K562 (cell line): ENCODE results near the gene CMTM4. TPM values are rescaled to one million over a fixed set of nuclear protein-coding genes. Genes with fewer than 3 reads are reported as not detected.
A peak's percentile ranks its signal among the peaks of the same experiment; 100 is the strongest.

Experiments used
- BRD4 ChIP-seq: fragments of 200-600 bp; sonication (generic); IDR thresholded peaks from 2 replicates; pipeline ENCODE4 v1.6.1; 2017; ENCODE audit warnings: inconsistent platforms
- CXXC5 ChIP-seq: fragments of 250-450 bp; sonication (Bioruptor Pico); IDR thresholded peaks from 2 replicates; pipeline ENCODE4 v1.8.0; 2022; ENCODE audit warnings: inconsistent platforms, mild to moderate bottlenecking, moderate library complexity
- E2F1 ChIP-seq: sonication (generic); formaldehyde crosslinking; IDR thresholded peaks from 2 replicates; pipeline ENCODE4 v1.8.1; 2023; ENCODE audit warnings: mild to moderate bottlenecking, missing genetic modification reagents, moderate library complexity
- EHMT2 ChIP-seq: fragments of 450-650 bp; IDR thresholded peaks from 2 replicates; pipeline ENCODE4 v1.6.1; 2018; ENCODE audit warnings: antibody characterized with exemption
- EZH2 ChIP-seq: IDR thresholded peaks from 2 replicates; pipeline ENCODE4 v1.6.1; 2012; ENCODE audit warnings: low read depth, mild to moderate bottlenecking, inconsistent platforms, low read length, borderline replicate concordance
- GATAD2B ChIP-seq: fragments of 450-650 bp; IDR thresholded peaks from 2 replicates; pipeline ENCODE4 v1.6.1; 2017; ENCODE audit warnings: mild to moderate bottlenecking, borderline replicate concordance
- HIVEP1 ChIP-seq: fragments of 250-450 bp; sonication (Bioruptor Pico); IDR thresholded peaks from 2 replicates; pipeline ENCODE4 v1.4.0; 2020; ENCODE audit warnings: mild to moderate bottlenecking
- HNRNPL ChIP-seq: fragments of 200-400 bp; formaldehyde crosslinking; IDR thresholded peaks from 2 replicates; pipeline ENCODE4 v1.6.1; 2017; ENCODE audit warnings: low read depth, mild to moderate bottlenecking, low read length
- KDM5B ChIP-seq: fragments of 200-600 bp; sonication (generic); IDR thresholded peaks from 2 replicates; pipeline ENCODE4 v1.6.1; 2012; ENCODE audit warnings: low read depth, mild to moderate bottlenecking, moderate library complexity, low read length, control low read depth, inconsistent platforms; ENCODE audit not compliant: insufficient replicate concordance
- L3MBTL2 ChIP-seq: fragments of 450-650 bp; IDR thresholded peaks from 2 replicates; pipeline ENCODE4 v1.6.1; 2016; ENCODE audit warnings: mild to moderate bottlenecking, moderate library complexity
- MAFF ChIP-seq: IDR thresholded peaks from 2 replicates; pipeline ENCODE4 v1.6.1; 2012; ENCODE audit warnings: low read length, improper control_type of control experiment
- MBD2 ChIP-seq: sonication (generic); IDR thresholded peaks from 2 replicates; pipeline ENCODE4 v1.6.1; 2016; ENCODE audit warnings: low read depth, borderline replicate concordance
- NFE2L1 ChIP-seq: fragments of 450-650 bp; IDR thresholded peaks from 2 replicates; pipeline ENCODE4 v1.6.1; 2016; ENCODE audit warnings: missing genetic modification characterization, low read depth, mild to moderate bottlenecking, missing compliant biosample characterization, moderate library complexity, borderline replicate concordance
- NFIX ChIP-seq: fragments of 250-450 bp; sonication (Bioruptor Pico); IDR thresholded peaks from 2 replicates; pipeline ENCODE4 v1.4.0; 2020; ENCODE audit warnings: low read depth, mild to moderate bottlenecking, moderate library complexity
- NR2F6 ChIP-seq: fragments of 450-650 bp; formaldehyde crosslinking; IDR thresholded peaks from 2 replicates; pipeline ENCODE4 v1.4.0; 2020; ENCODE audit warnings: mild to moderate bottlenecking
- PATZ1 ChIP-seq: fragments of 250-450 bp; sonication (Bioruptor Pico); IDR thresholded peaks from 2 replicates; pipeline ENCODE4 v1.5.0; 2020; ENCODE audit warnings: mild to moderate bottlenecking, borderline replicate concordance
- PHF21A ChIP-seq: fragments of 450-650 bp; IDR thresholded peaks from 2 replicates; pipeline ENCODE4 v1.6.1; 2017; ENCODE audit warnings: low read depth, borderline replicate concordance
- PTRF ChIP-seq: fragments of 450-650 bp; IDR thresholded peaks from 2 replicates; pipeline ENCODE4 v1.6.1; 2016; ENCODE audit warnings: mild to moderate bottlenecking, missing genetic modification characterization, missing compliant biosample characterization
- RAD51 ChIP-seq: fragments of 450-650 bp; IDR thresholded peaks from 2 replicates; pipeline ENCODE4 v1.7.1; 2016; ENCODE audit warnings: low read depth, mild to moderate bottlenecking, borderline replicate concordance
- RFX5 ChIP-seq: IDR thresholded peaks from 2 replicates; pipeline ENCODE4 v1.6.1; 2011; ENCODE audit warnings: low read depth, mild to moderate bottlenecking, improper control_type of control experiment, low read length
- SMAD4 ChIP-seq: fragments of 250-450 bp; sonication (Bioruptor Pico); conservative IDR thresholded peaks from 2 replicates; pipeline ENCODE4 v1.8.0; 2021; ENCODE audit warnings: inconsistent platforms, mild to moderate bottlenecking, moderate library complexity
- TEAD2 ChIP-seq: fragments of 450-650 bp; IDR thresholded peaks from 2 replicates; pipeline ENCODE4 v1.6.1; 2016; ENCODE audit warnings: missing genetic modification characterization, control low read depth, missing compliant biosample characterization
- U2AF2 ChIP-seq: fragments of 200-400 bp; formaldehyde crosslinking; optimal IDR thresholded peaks from 2 replicates; pipeline ENCODE3; 2017; ENCODE audit warnings: low read depth, mild to moderate bottlenecking, low read length
- ZBED1 ChIP-seq: IDR thresholded peaks from 2 replicates; pipeline ENCODE4 v1.6.1; 2014
- ZNF121 ChIP-seq: sonication (generic); formaldehyde crosslinking; conservative IDR thresholded peaks from 2 replicates; pipeline ENCODE4 v1.8.0; 2022; ENCODE audit warnings: missing genetic modification reagents
- ZNF224 ChIP-seq: sonication (generic); formaldehyde crosslinking; IDR thresholded peaks from 2 replicates; pipeline ENCODE4 v1.8.0; 2022; ENCODE audit warnings: mild to moderate bottlenecking, missing genetic modification reagents
- ZNF23 ChIP-seq: fragments of 250-450 bp; sonication (Bioruptor Pico); IDR thresholded peaks from 2 replicates; pipeline ENCODE4 v1.4.0; 2020; ENCODE audit warnings: mild to moderate bottlenecking
- ZNF311 ChIP-seq: fragments of 250-450 bp; sonication (Bioruptor Pico); IDR thresholded peaks from 2 replicates; pipeline ENCODE4 v1.4.0; 2020; ENCODE audit warnings: mild to moderate bottlenecking, moderate library complexity
- ZNF324 ChIP-seq: fragments of 250-450 bp; sonication (Bioruptor Pico); IDR thresholded peaks from 2 replicates; pipeline ENCODE4 v1.4.0; 2020; ENCODE audit warnings: mild to moderate bottlenecking
- ZNF511 ChIP-seq: sonication (generic); formaldehyde crosslinking; IDR thresholded peaks from 2 replicates; pipeline ENCODE4 v1.8.0; 2022; ENCODE audit warnings: mild to moderate bottlenecking, missing genetic modification reagents
- polyA plus RNA-seq, 8 experiments: library from polyadenylated mRNA; depleted of rRNA in 4 of 8; stranded (reverse) in 5 of 8; unstranded in 3 of 8; fragments of >200 nt; fragmentation: Nextera tagmentation in 2 of 8; fragmentation: Illumina TruSeq in 1 of 8; extraction: Ambion mirVana in 2 of 8; extraction: Trizol in 1 of 8; gene quantifications; 2 replicates each; pipeline versions ENCODE4 v1.2.1 to v1.2.3, GENCODE V29; 2011 to 2014; ENCODE audit warnings: inconsistent platforms in 1 of 8, missing spikeins in 1 of 8
- total RNA-seq, 7 experiments: library from RNA; depleted of rRNA in 6 of 7; stranded (reverse); fragments of >200 nt in 6 of 7; fragmentation: Illumina TruSeq in 2 of 7; extraction: Trizol in 2 of 7; gene quantifications; 2 replicates each; pipeline versions ENCODE4 v1.2.1 to v1.2.3, GENCODE V29; 2011 to 2021; ENCODE audit warnings: low replicate concordance in 1 of 7

CMTM4 gene
- total and polyA plus RNA-seq, 9 of the 15 experiments (the other 6 are each of a cell fraction or from before 2014, with no cell fraction given): 2.0 to 21.3 (median 12.5) TPM

- TF ChIP-seq PATZ1 (CRISPR knock-in tag): no peak
- no peak for TF ChIP-seq EHMT2
- TF ChIP-seq ZNF324 (CRISPR knock-in tag): no peak
- no peak for TF ChIP-seq RFX5
- TF ChIP-seq SMAD4: peak; percentile 97
- no peak for TF ChIP-seq HNRNPL
- TF ChIP-seq ZNF121 (CRISPR knock-in tag): no peak
- no peak for TF ChIP-seq ZNF311
- 0 out of 2 replicates have a peak, but pooled peaks have one; percentile 68 for TF ChIP-seq ZBED1
- no peak for TF ChIP-seq TEAD2 (tag)
- peak; percentile 65; the same call in 1 of the 2 replicates for TF ChIP-seq MBD2
- no peak for TF ChIP-seq ZNF511 (CRISPR knock-in tag)
- no peak for TF ChIP-seq GATAD2B
- no peak for TF ChIP-seq KDM5B
- TF ChIP-seq MAFF: no peak
- TF ChIP-seq RAD51: no peak
- no peak for TF ChIP-seq L3MBTL2
- TF ChIP-seq E2F1 (CRISPR knock-in tag): no peak
- TF ChIP-seq ZNF23 (CRISPR knock-in tag): no peak
- no peak for TF ChIP-seq NFIX (CRISPR knock-in tag)
- peak; percentile 81 for TF ChIP-seq CXXC5 (CRISPR knock-in tag)
- no peak for TF ChIP-seq NFE2L1 (tag)
- TF ChIP-seq ZNF224: no peak
- no peak for TF ChIP-seq PHF21A
- TF ChIP-seq PTRF (tag): no peak
- no peak for TF ChIP-seq U2AF2
- TF ChIP-seq BRD4: no peak
- no peak for TF ChIP-seq NR2F6 (CRISPR knock-in tag)
- no peak for TF ChIP-seq HIVEP1 (CRISPR knock-in tag)
- TF ChIP-seq EZH2: no peak
These were observed 78.8 kb downstream of the CMTM4 start (continued) for GRCh38 chr16:66617728-66618127.
